Measurements from ENCODE around the gene UCK1.

Gene UCK1

DNA sequence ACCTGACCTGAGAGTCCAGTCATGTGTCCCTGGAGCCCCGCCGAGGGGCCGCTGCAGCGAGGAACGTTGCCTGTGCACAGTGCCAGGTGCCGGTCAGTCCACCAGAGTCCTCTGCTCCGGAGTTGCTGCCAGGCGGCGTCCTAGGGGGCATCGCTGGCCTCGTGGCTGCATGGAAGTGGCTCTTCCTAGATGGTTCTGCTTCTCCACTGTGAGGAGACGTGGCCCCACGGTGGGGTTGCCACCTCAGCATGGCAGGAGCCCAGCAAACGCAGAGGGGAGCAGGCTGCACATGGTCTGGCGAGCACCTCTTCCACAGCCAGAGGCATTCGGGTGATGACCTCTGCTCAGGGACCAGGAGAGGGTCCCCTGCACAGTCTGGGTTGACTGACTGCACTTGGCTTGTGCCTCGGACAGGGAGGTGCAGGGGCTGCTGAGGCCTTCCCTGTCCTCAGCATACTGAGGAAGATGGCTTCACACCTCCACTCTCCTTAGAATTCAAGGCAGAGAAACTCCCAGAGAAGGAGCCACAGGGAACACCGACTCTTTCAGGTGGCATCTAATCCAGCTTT lies 54.2 kb downstream of the UCK1 start:
- DNase-seq (ENCODE audit: low read depth, low spot score), result no peak
- Histone ChIP-seq H3K9me3 (ENCODE audit: insufficient read depth, low read length) (no peaks in the 10 kb centered on the region), H3K4me3 (ENCODE audit: insufficient read length, low read depth) (no peak overlapping the region), H3K36me3 (ENCODE audit: insufficient read depth, insufficient read length, low read length) (peaks cover 94% of the 10 kb centered on the region), H3K4me1 (ENCODE audit: insufficient read depth, insufficient read length) (peaks cover 4% of the 10 kb centered on the region), H3K27me3 (ENCODE audit: insufficient read depth, insufficient read length) (no peaks in the 10 kb centered on the region), H3K9ac (ENCODE audit: insufficient read length, low read depth) (no peak overlapping the region)
- TF ChIP-seq SUZ12 (IDR thresholded peaks at IDR 0.05; ENCODE audit: extremely low read depth, insufficient read depth, insufficient read length) (no peak), ZNF274 (IDR thresholded peaks at IDR 0.05; ENCODE audit: low read depth, low read length) (no peak), YY1 (IDR thresholded peaks at IDR 0.05; ENCODE audit: insufficient read depth, insufficient read length) (no peak)

DNA sequence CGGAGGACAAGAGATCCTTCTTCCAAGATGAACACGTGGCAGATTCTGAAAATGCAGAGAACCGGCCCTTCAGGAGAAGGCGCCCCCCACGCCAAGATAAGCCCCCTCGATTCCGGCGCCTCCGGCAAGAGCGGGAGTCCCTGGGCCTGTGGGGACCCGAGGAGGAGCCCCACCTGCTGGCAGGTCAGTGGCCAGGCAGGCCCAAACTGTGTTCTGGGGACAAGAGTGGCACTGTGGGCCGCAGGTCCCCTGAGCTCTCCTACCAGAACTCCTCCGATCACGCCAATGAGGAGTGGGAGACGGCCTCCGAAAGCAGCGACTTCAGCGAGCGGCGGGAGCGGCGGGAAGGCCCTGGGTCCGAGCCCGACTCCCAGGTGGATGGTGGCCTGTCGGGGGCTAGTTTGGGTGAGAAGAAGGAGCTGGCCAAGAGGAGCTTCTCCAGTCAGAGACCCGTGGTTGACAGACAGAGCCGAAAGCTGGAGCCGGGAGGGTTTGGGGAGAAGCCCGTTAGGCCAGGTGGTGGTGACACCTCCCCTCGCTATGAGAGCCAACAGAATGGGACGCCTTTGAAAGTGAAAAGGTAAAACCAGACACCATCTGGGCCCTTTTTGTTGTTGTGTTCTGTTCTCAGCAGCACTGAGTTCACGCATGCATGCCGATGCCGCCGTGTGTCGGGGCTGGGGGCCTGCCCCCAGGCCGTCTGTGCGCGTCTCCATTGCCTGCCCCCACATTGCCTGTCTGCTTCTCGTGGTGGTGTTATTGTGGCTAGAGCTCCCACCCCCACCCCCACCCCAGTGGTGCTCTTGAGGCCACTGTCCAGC lies 54.9 kb downstream of the UCK1 start:
- Histone ChIP-seq H3K27me3 (ENCODE audit: insufficient read depth, insufficient read length) (no peaks in the 10 kb centered on the region), H3K36me3 (ENCODE audit: insufficient read depth, insufficient read length, low read length) (peaks cover 94% of the 10 kb centered on the region)
- DNase-seq (ENCODE audit: low read depth, low spot score), result no peak

DNA sequence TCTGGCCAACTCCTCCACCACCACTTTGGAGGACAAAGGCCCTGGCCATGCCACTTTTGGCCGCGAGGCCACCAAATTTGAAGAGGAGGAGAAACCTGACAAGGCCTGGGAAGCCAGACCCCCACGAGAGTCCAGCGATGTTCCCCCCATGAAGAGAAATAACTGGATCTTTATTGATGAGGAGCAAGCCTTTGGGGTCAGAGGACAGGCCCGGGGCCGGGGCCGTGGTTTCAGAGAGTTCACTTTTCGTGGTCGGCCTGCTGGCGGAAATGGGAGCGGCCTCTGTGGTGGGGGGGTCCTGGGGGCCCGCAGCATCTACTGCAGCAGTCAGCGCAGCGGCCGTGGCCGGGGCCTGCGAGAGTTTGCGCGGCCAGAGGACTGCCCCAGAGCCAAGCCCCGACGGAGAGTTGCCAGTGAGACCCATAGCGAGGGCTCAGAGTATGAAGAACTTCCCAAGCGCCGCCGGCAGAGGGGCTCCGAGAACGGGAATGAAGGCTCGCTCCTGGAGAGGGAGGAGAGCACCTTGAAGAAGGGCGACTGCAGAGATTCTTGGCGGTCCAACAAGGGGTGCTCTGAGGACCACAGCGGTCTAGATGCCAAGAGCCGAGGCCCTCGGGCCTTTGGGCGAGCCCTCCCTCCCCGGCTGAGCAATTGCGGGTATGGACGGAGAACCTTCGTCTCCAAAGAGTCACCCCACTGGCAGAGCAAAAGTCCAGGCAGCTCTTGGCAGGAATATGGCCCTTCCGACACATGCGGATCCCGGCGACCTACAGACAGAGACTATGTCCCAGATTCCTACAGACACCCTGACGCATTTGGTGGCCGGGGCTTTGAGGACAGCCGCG lies 55.7 kb downstream of the UCK1 start:
- no peaks in the 10 kb centered on the region for H3K9me3 ChIP-seq (ENCODE audit: insufficient read depth, low read length)
- H3K36me3 ChIP-seq (ENCODE audit: insufficient read depth, insufficient read length, low read length), result peaks cover 96% of the 10 kb centered on the region
- no peak for TF ChIP-seq ZNF274 (IDR thresholded peaks at IDR 0.05; ENCODE audit: low read depth, low read length)
- no peak for TF ChIP-seq SUZ12 (IDR thresholded peaks at IDR 0.05; ENCODE audit: extremely low read depth, insufficient read depth, insufficient read length)
- no peak for TF ChIP-seq YY1 (IDR thresholded peaks at IDR 0.05; ENCODE audit: insufficient read depth, insufficient read length)

More for the DNA sequence above, 54.9 kb downstream of the UCK1 start:
- H3K4me1 ChIP-seq (ENCODE audit: insufficient read depth, insufficient read length), result peaks cover 4% of the 10 kb centered on the region
- H3K4me3 ChIP-seq (ENCODE audit: insufficient read length, low read depth), result no peak overlapping the region
- no peaks in the 10 kb centered on the region for H3K9me3 ChIP-seq (ENCODE audit: insufficient read depth, low read length)
- no peak overlapping the region for H3K9ac ChIP-seq (ENCODE audit: insufficient read length, low read depth)
- TF ChIP-seq SUZ12 (IDR thresholded peaks at IDR 0.05; ENCODE audit: extremely low read depth, insufficient read depth, insufficient read length) (no peak), YY1 (IDR thresholded peaks at IDR 0.05; ENCODE audit: insufficient read depth, insufficient read length) (no peak)

DNA sequence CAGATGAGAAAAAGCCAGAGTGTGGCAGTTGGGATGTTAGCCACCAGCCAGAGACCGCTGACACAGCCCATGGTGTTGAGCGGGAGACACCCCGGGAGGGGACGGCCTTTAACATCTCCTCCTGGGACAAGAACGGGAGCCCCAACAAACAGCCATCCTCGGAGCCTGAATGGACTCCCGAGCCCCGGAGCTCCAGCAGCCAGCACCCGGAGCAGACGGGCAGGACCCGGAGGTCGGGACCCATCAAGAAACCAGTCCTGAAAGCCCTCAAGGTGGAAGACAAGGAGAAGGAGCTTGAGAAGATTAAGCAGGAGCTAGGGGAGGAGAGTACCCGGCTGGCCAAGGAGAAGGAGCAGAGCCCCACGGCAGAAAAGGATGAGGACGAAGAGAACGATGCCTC lies 56.4 kb downstream of the UCK1 start:
- peaks cover 96% of the 10 kb centered on the region for H3K36me3 ChIP-seq (ENCODE audit: insufficient read depth, insufficient read length, low read length)
- DNase-seq (ENCODE audit: low read depth, low spot score), result no peak
- H3K27me3 ChIP-seq (ENCODE audit: insufficient read depth, insufficient read length), result no peaks in the 10 kb centered on the region
- no peak overlapping the region for H3K9ac ChIP-seq (ENCODE audit: insufficient read length, low read depth)
- no peaks in the 10 kb centered on the region for H3K9me3 ChIP-seq (ENCODE audit: insufficient read depth, low read length)
- no peak overlapping the region for H3K4me3 ChIP-seq (ENCODE audit: insufficient read length, low read depth)
- H3K4me1 ChIP-seq (ENCODE audit: insufficient read depth, insufficient read length), result peaks cover 4% of the 10 kb centered on the region
- TF ChIP-seq YY1 (IDR thresholded peaks at IDR 0.05; ENCODE audit: insufficient read depth, insufficient read length), result no peak
- TF ChIP-seq SUZ12 (IDR thresholded peaks at IDR 0.05; ENCODE audit: extremely low read depth, insufficient read depth, insufficient read length), result no peak
- no peak for TF ChIP-seq ZNF274 (IDR thresholded peaks at IDR 0.05; ENCODE audit: low read depth, low read length)

More for the DNA sequence above, 55.7 kb downstream of the UCK1 start:
- H3K4me1 ChIP-seq (ENCODE audit: insufficient read depth, insufficient read length), result peaks cover 4% of the 10 kb centered on the region
- DNase-seq (ENCODE audit: low read depth, low spot score), result no peak
- H3K4me3 ChIP-seq (ENCODE audit: insufficient read length, low read depth), result no peak overlapping the region
- H3K27me3 ChIP-seq (ENCODE audit: insufficient read depth, insufficient read length), result no peaks in the 10 kb centered on the region
- H3K9ac ChIP-seq (ENCODE audit: insufficient read length, low read depth), result no peak overlapping the region

DNA sequence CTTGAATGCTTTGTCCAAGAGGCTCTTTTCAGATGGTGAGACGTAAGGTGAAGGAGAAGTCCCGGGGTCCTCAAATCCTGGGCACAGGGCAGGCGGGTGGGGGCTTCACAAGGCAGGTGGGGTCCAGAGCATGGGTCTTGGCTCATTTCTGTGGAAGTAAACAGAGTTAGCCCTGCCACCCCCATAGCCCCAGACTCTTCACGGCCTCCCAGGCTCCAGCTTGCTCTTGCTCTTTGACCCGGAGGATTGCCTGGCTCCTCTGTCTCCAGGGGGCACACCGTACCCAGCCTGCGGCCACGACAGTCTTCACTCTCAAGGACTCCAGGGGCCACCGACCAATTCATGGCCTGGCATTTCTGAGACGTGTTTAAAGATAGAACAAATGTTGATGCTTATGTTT lies 57.2 kb downstream of the UCK1 start:
- peaks cover 4% of the 10 kb centered on the region for H3K4me1 ChIP-seq (ENCODE audit: insufficient read depth, insufficient read length)
- TF ChIP-seq SUZ12 (IDR thresholded peaks at IDR 0.05; ENCODE audit: extremely low read depth, insufficient read depth, insufficient read length) (no peak), YY1 (IDR thresholded peaks at IDR 0.05; ENCODE audit: insufficient read depth, insufficient read length) (no peak), ZNF274 (IDR thresholded peaks at IDR 0.05; ENCODE audit: low read depth, low read length) (no peak)
- no peaks in the 10 kb centered on the region for H3K9me3 ChIP-seq (ENCODE audit: insufficient read depth, low read length)
- H3K36me3 ChIP-seq (ENCODE audit: insufficient read depth, insufficient read length, low read length), result peaks cover 96% of the 10 kb centered on the region
- H3K27me3 ChIP-seq (ENCODE audit: insufficient read depth, insufficient read length), result no peaks in the 10 kb centered on the region
- no peak for DNase-seq (ENCODE audit: low read depth, low spot score)
- H3K4me3 ChIP-seq (ENCODE audit: insufficient read length, low read depth), result no peak overlapping the region
- no peak overlapping the region for H3K9ac ChIP-seq (ENCODE audit: insufficient read length, low read depth)

All from NT2/D1 (cell line).